Measurements from ENCODE around the gene TMPRSS5. TPM values are rescaled to one million over a fixed set of nuclear protein-coding genes. Genes with fewer than 3 reads are reported as not detected.
A peak's percentile ranks its signal among the peaks of the same experiment; 100 is the strongest.

TMPRSS5 gene
- total RNA-seq, 2 donors from 2014 or later: 1.5 to 1.9 TPM

DNA sequence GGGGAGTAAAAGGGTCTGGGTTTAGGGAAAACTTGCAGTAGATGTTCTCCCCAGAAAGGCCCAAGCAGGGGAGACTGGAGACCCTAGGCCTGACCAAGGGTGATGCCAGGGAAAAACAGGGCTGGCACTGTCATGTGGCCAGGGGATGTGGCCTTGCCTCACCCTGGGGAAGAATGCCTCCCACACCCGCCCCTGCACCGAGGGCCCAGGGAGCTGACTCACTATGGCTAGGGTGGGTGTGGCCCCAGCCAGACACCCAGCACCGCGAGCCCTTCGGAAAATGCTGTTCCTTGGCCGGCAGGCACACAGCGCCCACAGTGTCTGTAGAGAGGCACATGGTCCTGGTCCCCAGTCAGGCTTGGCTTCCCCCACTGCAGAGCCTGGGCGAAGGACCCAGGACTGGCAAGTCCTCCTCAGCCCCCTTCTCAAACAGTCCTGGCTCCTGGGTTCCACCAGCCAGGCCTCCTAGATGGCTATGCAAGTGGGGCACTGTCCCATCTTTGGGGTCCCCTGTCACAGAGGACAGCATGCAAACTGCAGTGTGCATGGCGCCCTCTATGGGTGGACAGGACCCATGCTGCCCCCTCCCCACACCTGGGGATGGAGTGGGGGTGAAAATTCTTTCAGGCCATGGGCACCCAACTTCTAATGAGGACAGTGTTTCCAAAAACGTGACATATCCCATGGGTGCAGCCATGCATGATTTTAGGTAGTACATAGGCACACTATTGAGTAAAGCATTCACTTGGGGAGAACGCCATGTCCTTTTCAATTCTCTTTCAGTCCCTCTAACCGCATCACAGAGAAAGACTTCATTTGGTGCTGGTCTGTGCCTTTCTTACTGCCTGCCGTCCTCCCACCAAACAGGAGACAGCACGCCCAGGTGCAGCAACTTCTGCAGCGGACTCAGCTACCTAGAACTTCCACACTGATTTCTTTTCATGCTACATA lies 15.2 kb downstream of the TMPRSS5 start:
- H3K9me3 ChIP-seq (ENCODE audit: control insufficient read depth, low read length, poor library complexity, severe bottlenecking): no peaks in the 10 kb centered on the region
- DNase-seq (no peak), ATAC-seq (no peak)
- H3K27me3 Mint-ChIP-seq: no peaks in the 10 kb centered on the region
- H3K4me1 Mint-ChIP-seq: peaks cover 2% of the 10 kb centered on the region
- no peak overlapping the region for H3K4me3 Mint-ChIP-seq
- H3K36me3 Mint-ChIP-seq (ENCODE audit: low read depth): peaks cover 5% of the 10 kb centered on the region
- H3K27ac Mint-ChIP-seq: no peak overlapping the region

DNA sequence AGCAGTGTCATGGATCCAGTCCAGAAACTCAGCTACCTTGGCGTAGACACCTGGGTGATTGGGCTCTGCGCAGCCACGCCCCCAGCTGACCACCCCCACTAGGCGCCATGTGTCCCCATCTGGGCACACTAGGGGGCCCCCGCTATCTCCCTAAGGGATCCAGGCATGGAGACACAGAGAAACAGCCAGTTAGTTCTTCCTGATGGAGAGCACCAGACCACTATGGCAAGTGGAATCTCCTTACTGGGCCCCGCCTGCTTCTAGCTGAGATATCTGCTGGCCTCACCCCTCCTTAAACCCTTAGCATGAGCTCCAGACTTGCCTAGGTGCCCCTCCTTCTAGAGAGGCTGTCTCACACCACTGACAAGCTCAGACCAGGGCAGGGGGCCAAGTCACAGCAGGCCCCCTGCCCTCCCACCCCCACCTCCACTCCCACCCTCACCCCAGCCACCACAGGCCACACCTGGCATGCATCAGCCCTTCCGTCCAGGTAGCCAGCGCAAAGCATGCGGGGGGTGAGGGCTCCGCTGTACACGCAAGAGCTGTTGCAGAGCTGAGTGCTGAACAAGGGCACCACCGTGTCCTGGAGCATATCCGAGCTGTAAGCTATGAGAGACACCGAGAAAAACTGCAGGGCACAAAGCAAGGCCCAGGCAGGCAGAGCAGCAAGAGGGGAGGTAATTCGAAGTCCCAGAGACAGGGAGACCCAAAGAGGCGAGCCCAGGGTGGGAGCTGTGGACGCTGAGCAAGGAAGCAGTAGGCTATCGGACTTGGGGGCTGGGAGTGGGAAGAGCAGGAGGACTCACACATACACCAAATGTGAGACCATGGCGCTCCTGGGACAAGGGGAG lies 16.1 kb downstream of the TMPRSS5 start:
- no peaks in the 10 kb centered on the region for H3K9me3 ChIP-seq (ENCODE audit: control insufficient read depth, low read length, poor library complexity, severe bottlenecking)
- DNase-seq (no peak), ATAC-seq (no peak)
- Mint-ChIP-seq H3K4me1 (no peaks in the 10 kb centered on the region), H3K27ac (no peak overlapping the region), H3K4me3 (no peak overlapping the region), H3K27me3 (no peaks in the 10 kb centered on the region), H3K36me3 (ENCODE audit: low read depth) (peaks cover 3% of the 10 kb centered on the region)

DNA sequence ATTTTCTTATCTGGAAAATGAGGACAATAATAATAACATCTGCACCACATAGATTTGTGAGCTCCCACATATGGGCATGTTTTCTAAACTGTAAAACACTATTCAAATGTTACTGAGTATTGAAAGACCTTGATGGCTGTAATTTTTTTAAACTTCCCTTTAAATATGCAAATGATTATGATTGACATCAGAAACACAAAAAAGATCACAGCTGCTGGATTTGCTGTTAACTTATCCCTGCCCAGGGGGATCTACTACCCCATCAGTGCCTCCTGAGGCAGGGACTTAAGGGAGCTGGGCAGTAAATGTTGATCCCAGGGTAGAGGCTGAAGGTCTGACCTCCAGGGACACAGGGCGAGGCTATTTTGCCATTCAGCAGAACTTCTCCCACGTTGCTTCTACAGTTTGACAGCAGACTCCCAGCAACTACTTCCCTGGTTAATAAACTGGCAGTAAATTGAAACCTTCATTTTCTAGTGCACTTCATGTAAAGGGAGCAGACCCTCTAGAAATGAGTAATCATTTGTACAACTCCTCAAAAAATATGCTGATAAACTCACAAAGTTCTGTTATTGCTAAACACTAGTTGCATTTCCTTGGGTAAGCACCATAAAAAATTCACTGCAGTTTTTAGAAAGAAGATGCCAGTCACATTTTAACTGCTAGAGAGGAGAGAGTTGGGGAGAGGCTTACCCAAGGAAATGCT lies 20.3 kb downstream of the TMPRSS5 start:
- DNase-seq (no peak), ATAC-seq (no peak)
- H3K9me3 ChIP-seq (ENCODE audit: control insufficient read depth, low read length, poor library complexity, severe bottlenecking): no peaks in the 10 kb centered on the region
- H3K4me3 Mint-ChIP-seq: no peak overlapping the region
- peaks cover 3% of the 10 kb centered on the region for H3K36me3 Mint-ChIP-seq (ENCODE audit: low read depth)
- H3K4me1 Mint-ChIP-seq: no peaks in the 10 kb centered on the region
- H3K27ac Mint-ChIP-seq: peak overlapping the region; percentile 21
- H3K27me3 Mint-ChIP-seq: peaks cover 25% of the 10 kb centered on the region

DNA sequence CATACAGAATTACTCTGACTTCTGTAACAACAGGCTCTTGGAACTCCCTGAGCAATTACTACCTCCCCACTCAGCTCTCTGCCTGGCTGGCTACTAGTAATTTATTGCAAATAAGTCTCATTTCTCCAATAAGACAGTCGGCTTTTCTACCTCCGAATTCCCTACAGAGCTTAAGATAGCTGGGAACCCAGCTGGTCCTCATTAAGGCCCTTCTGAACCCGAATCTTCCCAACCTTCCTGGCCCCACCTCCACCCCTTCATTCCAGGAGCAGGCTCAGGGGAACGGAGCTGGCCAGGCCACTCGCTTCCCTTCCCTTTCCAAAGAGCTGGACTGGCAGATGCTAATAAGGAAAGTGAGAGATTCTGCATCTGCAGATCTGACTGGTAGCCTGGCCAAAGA lies 21.6 kb downstream of the TMPRSS5 start:
- DNase-seq (no peak), ATAC-seq (no peak)
- H3K4me3 Mint-ChIP-seq: no peak overlapping the region

DNA sequence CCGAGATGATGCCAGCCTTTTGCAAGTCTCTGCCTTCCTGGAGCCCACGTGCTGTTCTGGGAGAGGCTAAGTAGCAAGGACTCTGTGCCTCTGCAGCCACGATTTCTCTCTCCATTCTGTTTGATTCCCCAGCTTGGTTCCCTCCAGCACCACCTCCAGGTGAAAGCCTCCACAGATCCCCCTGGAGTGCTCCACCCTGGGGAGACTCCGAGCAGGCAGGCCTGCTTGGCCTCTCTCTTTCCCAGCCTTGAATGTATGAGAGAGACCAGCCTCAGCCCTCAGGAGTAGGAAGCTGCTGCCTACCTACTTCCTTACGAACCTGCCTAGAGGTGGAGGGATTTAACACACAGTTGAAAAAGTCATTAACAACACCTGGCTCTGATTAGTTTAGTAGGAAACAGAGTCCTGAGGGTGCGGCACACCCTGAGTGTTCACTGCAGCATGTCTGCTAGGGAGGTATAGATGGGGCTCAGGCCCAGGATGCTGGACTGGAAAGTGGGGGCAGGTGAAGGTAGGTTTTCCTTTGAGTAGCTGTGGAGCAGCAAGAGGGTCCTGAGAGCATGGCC lies 22.5 kb downstream of the TMPRSS5 start:
- H3K9me3 ChIP-seq (ENCODE audit: control insufficient read depth, low read length, poor library complexity, severe bottlenecking): no peaks in the 10 kb centered on the region
- peaks cover 3% of the 10 kb centered on the region for H3K36me3 Mint-ChIP-seq (ENCODE audit: low read depth)
- H3K27me3 Mint-ChIP-seq: peaks cover 41% of the 10 kb centered on the region
- no peaks in the 10 kb centered on the region for H3K4me1 Mint-ChIP-seq
- no peak for DNase-seq
- no peak overlapping the region for H3K4me3 Mint-ChIP-seq
- H3K27ac Mint-ChIP-seq: no peak overlapping the region
- ATAC-seq: no peak

More for the DNA sequence above, 21.6 kb downstream of the TMPRSS5 start:
- H3K9me3 ChIP-seq (ENCODE audit: control insufficient read depth, low read length, poor library complexity, severe bottlenecking): no peaks in the 10 kb centered on the region
- Mint-ChIP-seq H3K27me3 (peaks cover 37% of the 10 kb centered on the region), H3K36me3 (ENCODE audit: low read depth) (peaks cover 3% of the 10 kb centered on the region), H3K27ac (no peak overlapping the region), H3K4me1 (no peaks in the 10 kb centered on the region)

DNA sequence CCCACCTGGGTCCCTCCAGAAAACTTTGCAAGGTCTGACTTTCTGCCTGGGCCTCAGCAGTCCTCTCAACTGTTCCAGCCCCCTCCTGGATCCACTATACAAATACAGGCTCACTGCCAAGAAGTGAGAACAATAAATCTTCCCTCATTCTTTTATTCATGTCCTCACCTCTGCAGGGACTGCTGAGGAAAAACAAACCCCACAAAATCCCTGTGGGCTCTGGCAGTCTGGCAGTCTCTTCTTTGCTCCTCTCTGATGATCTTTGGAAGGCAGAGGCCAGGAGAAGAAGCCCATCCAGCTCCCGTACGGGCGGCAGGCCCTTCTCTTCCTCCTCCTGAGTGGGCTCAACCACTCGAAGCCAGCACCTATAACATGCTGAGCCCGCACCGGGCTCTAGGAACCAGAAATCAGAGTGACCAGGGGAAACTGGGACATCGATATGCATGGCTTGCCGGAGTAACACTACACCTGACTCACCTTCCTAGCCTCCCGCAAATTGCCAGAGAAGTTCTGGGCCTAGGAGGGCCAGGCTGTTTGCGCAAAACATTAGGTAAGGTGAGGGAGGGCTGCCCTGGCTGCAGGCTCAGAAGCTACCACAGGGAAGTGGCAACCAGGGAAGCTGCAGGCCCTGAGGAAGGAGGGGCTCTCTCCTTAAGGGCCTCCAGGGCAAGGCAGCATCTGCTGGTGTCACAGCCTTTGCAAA lies 24.2 kb downstream of the TMPRSS5 start:
- Mint-ChIP-seq H3K27me3 (peaks cover 50% of the 10 kb centered on the region), H3K4me3 (no peak overlapping the region), H3K27ac (no peak overlapping the region), H3K4me1 (no peaks in the 10 kb centered on the region), H3K36me3 (ENCODE audit: low read depth) (peaks cover 3% of the 10 kb centered on the region)
- DNase-seq (no peak), ATAC-seq (no peak)
- no peaks in the 10 kb centered on the region for H3K9me3 ChIP-seq (ENCODE audit: control insufficient read depth, low read length, poor library complexity, severe bottlenecking)

DNA sequence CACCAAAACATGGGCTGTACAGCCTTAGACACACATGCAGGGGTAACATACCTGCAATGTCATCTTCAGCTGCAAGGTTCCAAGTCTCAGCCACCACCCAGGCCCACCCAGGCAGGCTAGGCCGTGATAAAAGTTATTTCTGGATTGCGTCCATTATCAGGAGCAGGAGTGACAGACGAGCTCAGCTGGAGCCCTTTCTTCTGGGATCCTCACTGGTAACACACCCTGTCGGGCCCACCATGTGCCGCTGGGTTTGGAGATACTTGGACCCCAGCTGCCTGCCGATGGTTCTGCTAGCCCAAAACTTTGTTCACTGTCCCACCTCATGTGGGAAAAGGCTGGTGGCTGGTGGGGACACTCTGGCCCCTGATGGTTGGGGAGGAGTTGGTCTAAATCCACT lies 24.8 kb downstream of the TMPRSS5 start:
- H3K4me1 Mint-ChIP-seq: no peaks in the 10 kb centered on the region
- ATAC-seq: no peak
- H3K4me3 Mint-ChIP-seq: no peak overlapping the region
- peaks cover 54% of the 10 kb centered on the region for H3K27me3 Mint-ChIP-seq
- H3K36me3 Mint-ChIP-seq (ENCODE audit: low read depth): peaks cover 3% of the 10 kb centered on the region
- no peak for DNase-seq
- H3K9me3 ChIP-seq (ENCODE audit: control insufficient read depth, low read length, poor library complexity, severe bottlenecking): no peaks in the 10 kb centered on the region
- no peak overlapping the region for H3K27ac Mint-ChIP-seq

DNA sequence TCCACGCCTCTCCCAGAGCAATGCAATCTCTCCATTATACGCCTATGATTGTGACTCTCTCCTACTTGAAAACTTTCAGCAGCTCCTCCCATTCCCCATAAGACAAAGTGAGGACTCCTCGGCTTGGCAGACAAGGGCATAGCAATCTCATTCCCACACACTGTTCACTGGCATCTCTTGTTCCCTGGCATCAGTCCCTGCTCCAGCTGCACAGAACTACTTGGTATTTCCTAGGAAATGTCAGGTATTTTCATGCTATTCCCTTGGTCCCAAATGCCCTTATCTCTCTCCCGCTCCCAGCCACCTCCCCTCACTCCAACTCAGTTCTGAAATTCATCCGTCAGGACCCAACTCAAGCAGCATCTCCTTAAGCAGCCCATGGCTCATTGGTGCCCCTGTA lies 28.4 kb downstream of the TMPRSS5 start:
- H3K36me3 Mint-ChIP-seq (ENCODE audit: low read depth): no peaks in the 10 kb centered on the region
- H3K4me1 Mint-ChIP-seq: no peaks in the 10 kb centered on the region
- ATAC-seq (no peak), DNase-seq (no peak)
- H3K4me3 Mint-ChIP-seq: no peak overlapping the region
- no peaks in the 10 kb centered on the region for H3K9me3 ChIP-seq (ENCODE audit: control insufficient read depth, low read length, poor library complexity, severe bottlenecking)
- no peak overlapping the region for H3K27ac Mint-ChIP-seq
- peaks cover 61% of the 10 kb centered on the region for H3K27me3 Mint-ChIP-seq

DNA sequence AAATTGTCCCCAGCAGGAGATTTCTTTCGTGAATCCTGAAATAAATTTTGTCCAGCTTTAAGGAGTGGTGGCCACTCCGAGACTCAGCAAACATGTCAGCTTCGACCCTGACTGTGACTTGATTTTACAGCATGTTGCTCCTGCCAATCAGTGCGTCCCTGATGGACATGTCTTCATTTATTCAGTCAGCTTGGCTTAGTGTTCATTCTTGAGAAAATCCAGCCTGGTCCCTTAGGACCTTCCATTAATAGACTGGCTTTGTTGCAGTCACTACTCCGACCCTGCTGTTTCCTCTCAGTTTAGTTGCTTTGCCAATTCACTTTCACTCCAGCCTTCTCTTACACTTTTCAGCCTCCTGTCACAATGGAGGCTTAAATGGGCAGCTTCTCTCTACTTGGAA lies 30.5 kb downstream of the TMPRSS5 start:
- ATAC-seq (no peak), DNase-seq (no peak)
- Mint-ChIP-seq H3K36me3 (ENCODE audit: low read depth) (no peaks in the 10 kb centered on the region), H3K4me3 (no peak overlapping the region), H3K27me3 (peaks cover 47% of the 10 kb centered on the region), H3K27ac (no peak overlapping the region), H3K4me1 (no peaks in the 10 kb centered on the region)
- H3K9me3 ChIP-seq (ENCODE audit: control insufficient read depth, low read length, poor library complexity, severe bottlenecking): no peaks in the 10 kb centered on the region

DNA sequence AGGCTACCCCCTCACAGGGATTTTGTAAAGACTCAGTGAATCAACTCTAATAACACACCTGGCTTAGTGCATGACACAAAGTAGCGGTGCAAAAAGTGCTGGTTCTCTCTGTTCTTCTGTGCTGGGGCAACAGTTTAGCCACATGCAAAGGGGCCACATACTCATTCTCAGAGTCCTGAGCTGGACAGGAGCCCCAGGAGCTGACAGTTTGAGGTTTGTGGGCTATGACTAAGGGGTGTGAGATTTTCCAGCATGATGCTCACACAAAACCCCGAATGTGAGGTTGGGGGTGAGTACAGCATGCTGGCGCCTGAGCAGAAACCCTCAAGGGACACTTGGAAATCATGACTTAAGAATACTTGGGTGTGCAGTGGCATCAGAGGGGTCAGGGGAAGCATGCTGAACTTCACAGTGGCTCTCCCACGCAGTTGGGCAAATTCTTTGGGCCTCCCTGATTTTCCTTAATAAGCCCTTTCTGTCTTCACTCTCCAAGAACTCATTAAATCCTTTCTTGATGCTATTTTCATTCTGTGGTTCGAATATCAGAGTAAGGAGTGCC lies 31.0 kb downstream of the TMPRSS5 start:
- Mint-ChIP-seq H3K4me3 (no peak overlapping the region), H3K36me3 (ENCODE audit: low read depth) (no peaks in the 10 kb centered on the region), H3K27me3 (peaks cover 44% of the 10 kb centered on the region), H3K4me1 (no peaks in the 10 kb centered on the region), H3K27ac (no peak overlapping the region)
- no peaks in the 10 kb centered on the region for H3K9me3 ChIP-seq (ENCODE audit: control insufficient read depth, low read length, poor library complexity, severe bottlenecking)
- DNase-seq: no peak
- ATAC-seq: no peak

DNA sequence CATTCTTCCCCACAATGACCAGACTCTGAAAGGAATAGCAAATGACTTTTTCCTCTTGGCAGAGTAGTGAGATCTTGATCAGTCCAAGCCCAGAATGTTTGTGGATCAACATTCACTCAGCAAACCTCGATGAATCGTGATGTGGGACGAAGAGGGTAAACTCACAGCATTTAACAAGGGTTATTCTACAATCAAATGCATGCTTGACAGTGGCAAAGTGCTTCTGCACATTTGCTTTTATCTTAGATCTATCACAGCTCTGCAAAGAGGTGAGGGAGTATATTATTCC lies 31.8 kb downstream of the TMPRSS5 start:
- H3K9me3 ChIP-seq (ENCODE audit: control insufficient read depth, low read length, poor library complexity, severe bottlenecking): no peaks in the 10 kb centered on the region
- peaks cover 36% of the 10 kb centered on the region for H3K27me3 Mint-ChIP-seq
- no peaks in the 10 kb centered on the region for H3K36me3 Mint-ChIP-seq (ENCODE audit: low read depth)
- no peak overlapping the region for H3K4me3 Mint-ChIP-seq
- no peak overlapping the region for H3K27ac Mint-ChIP-seq
- DNase-seq (no peak), ATAC-seq (no peak)
- no peaks in the 10 kb centered on the region for H3K4me1 Mint-ChIP-seq

Data from T-helper 17 cell (primary cell).